Measurements from ENCODE around the gene GPX3. TPM values are rescaled to one million over a fixed set of nuclear protein-coding genes. Genes with fewer than 3 reads are reported as not detected.
A peak's percentile ranks its signal among the peaks of the same experiment; 100 is the strongest.

GPX3 gene
- total RNA-seq, 1 donor from 2014 or later: 32.5 TPM

- peak overlapping the region; percentile 24 for H3K27ac Mint-ChIP-seq (ENCODE audit: unreplicated experiment)
- DNase-seq (ENCODE audit: low spot score): no peak
- H3K27me3 Mint-ChIP-seq (ENCODE audit: unreplicated experiment): peaks cover 7% of the 10 kb centered on the region
- TF ChIP-seq CTCF (IDR thresholded peaks at IDR 0.05; ENCODE audit: unreplicated experiment): no peak
- H3K36me3 Mint-ChIP-seq (ENCODE audit: low read depth, unreplicated experiment): peaks cover 37% of the 10 kb centered on the region
- peaks cover 14% of the 10 kb centered on the region for H3K4me1 Mint-ChIP-seq (ENCODE audit: unreplicated experiment)
- no peaks in the 10 kb centered on the region for H3K9me3 Mint-ChIP-seq (ENCODE audit: unreplicated experiment)
- no peak overlapping the region for H3K4me3 Mint-ChIP-seq (ENCODE audit: unreplicated experiment)
These were observed 44.6 kb downstream of the GPX3 start for GRCh38 chr5:151064916-151065499.

GRCh38 chr5:151065609-151066008 lies 45.2 kb downstream of the GPX3 start:
- Mint-ChIP-seq H3K27me3 (ENCODE audit: unreplicated experiment) (peaks cover 7% of the 10 kb centered on the region), H3K36me3 (ENCODE audit: low read depth, unreplicated experiment) (peaks cover 35% of the 10 kb centered on the region), H3K4me1 (ENCODE audit: unreplicated experiment) (peaks cover 18% of the 10 kb centered on the region), H3K9me3 (ENCODE audit: unreplicated experiment) (no peaks in the 10 kb centered on the region), H3K27ac (ENCODE audit: unreplicated experiment) (no peak overlapping the region), H3K4me3 (ENCODE audit: unreplicated experiment) (no peak overlapping the region)
- no peak for TF ChIP-seq CTCF (IDR thresholded peaks at IDR 0.05; ENCODE audit: unreplicated experiment)
- no peak for DNase-seq (ENCODE audit: low spot score)

- no peak overlapping the region for H3K27ac Mint-ChIP-seq (ENCODE audit: unreplicated experiment)
- peaks cover 27% of the 10 kb centered on the region for H3K4me1 Mint-ChIP-seq (ENCODE audit: unreplicated experiment)
- no peak overlapping the region for H3K4me3 Mint-ChIP-seq (ENCODE audit: unreplicated experiment)
- H3K36me3 Mint-ChIP-seq (ENCODE audit: low read depth, unreplicated experiment): peaks cover 30% of the 10 kb centered on the region
- TF ChIP-seq CTCF (IDR thresholded peaks at IDR 0.05; ENCODE audit: unreplicated experiment): no peak
- no peaks in the 10 kb centered on the region for H3K9me3 Mint-ChIP-seq (ENCODE audit: unreplicated experiment)
- DNase-seq (ENCODE audit: low spot score): no peak
- peaks cover 5% of the 10 kb centered on the region for H3K27me3 Mint-ChIP-seq (ENCODE audit: unreplicated experiment)
These were observed 46.5 kb downstream of the GPX3 start for GRCh38 chr5:151066920-151067319.

GRCh38 chr5:151067632-151068432 lies 47.4 kb downstream of the GPX3 start:
- Mint-ChIP-seq H3K36me3 (ENCODE audit: low read depth, unreplicated experiment) (peaks cover 27% of the 10 kb centered on the region), H3K9me3 (ENCODE audit: unreplicated experiment) (no peaks in the 10 kb centered on the region), H3K4me3 (ENCODE audit: unreplicated experiment) (no peak overlapping the region), H3K27ac (ENCODE audit: unreplicated experiment) (peak overlapping the region; percentile 68), H3K27me3 (ENCODE audit: unreplicated experiment) (peaks cover 5% of the 10 kb centered on the region), H3K4me1 (ENCODE audit: unreplicated experiment) (peaks cover 34% of the 10 kb centered on the region)
- no peak for TF ChIP-seq CTCF (IDR thresholded peaks at IDR 0.05; ENCODE audit: unreplicated experiment)
- DNase-seq (ENCODE audit: low spot score): no peak

All from endothelial cell (in vitro differentiated cells).